GM21367 (cell line): ENCODE data around the gene ALDH3A2.

Source experiments
- ATAC-seq: cut with Tn5 transposase; IDR thresholded peaks from one replicate; pipeline ENCODE4 v1.9.1; 2021; ENCODE audit not compliant: unreplicated experiment

The ALDH3A2 gene

GRCh38 chr17:19648475-19649273 lies at the start of gene ALDH3A2:
ALDH3A2 (plus strand) TSS chr17:19648751; CDS start chr17:19648972, 221 bp downstream.
- ATAC-seq = peak; percentile 90

- no peak for ATAC-seq
Observed at GRCh38 chr17:19610311-19610710, 38.2 kb upstream of the ALDH3A2 start.

- ATAC-seq = no peak
Observed at GRCh38 chr17:19610879-19611278, 37.7 kb upstream of the ALDH3A2 start.

- no peak for ATAC-seq
Observed at GRCh38 chr17:19613979-19614378, 34.6 kb upstream of the ALDH3A2 start.

GRCh38 chr17:19614900-19615299 lies 33.7 kb upstream of the ALDH3A2 start:
- no peak for ATAC-seq

- no peak for ATAC-seq
Observed at GRCh38 chr17:19618015-19618414, 30.5 kb upstream of the ALDH3A2 start.

- no peak for ATAC-seq
Observed at GRCh38 chr17:19619705-19620325, 28.7 kb upstream of the ALDH3A2 start.

GRCh38 chr17:19621697-19622096 lies 26.9 kb upstream of the ALDH3A2 start:
- ATAC-seq = no peak

GRCh38 chr17:19626079-19626478 lies 22.5 kb upstream of the ALDH3A2 start:
- ATAC-seq = no peak

- ATAC-seq = no peak
Observed at GRCh38 chr17:19629449-19629848, 19.1 kb upstream of the ALDH3A2 start.

- ATAC-seq = no peak
Observed at GRCh38 chr17:19630035-19630434, 18.5 kb upstream of the ALDH3A2 start.

GRCh38 chr17:19630661-19631060 lies 17.9 kb upstream of the ALDH3A2 start:
- no peak for ATAC-seq

GRCh38 chr17:19631905-19632304 lies 16.6 kb upstream of the ALDH3A2 start:
- ATAC-seq = no peak

- ATAC-seq = no peak
Observed at GRCh38 chr17:19641687-19642372, 6.7 kb upstream of the ALDH3A2 start.

GRCh38 chr17:19642373-19642893 lies 6.1 kb upstream of the ALDH3A2 start:
- no peak for ATAC-seq

GRCh38 chr17:19644493-19645210 lies 3.9 kb upstream of the ALDH3A2 start:
- no peak for ATAC-seq

GRCh38 chr17:19645734-19646201 lies 2.8 kb upstream of the ALDH3A2 start:
- ATAC-seq = no peak

GRCh38 chr17:19646788-19647696 lies 1.5 kb upstream of the ALDH3A2 start:
- ATAC-seq = no peak

- peak; percentile 26 for ATAC-seq
Observed at GRCh38 chr17:19647697-19648474, 665 bp upstream of the ALDH3A2 start.
